HepG2 (cell line): ENCODE data around the gene IGLON5. TPM values are rescaled to one million over a fixed set of nuclear protein-coding genes. Genes with fewer than 3 reads are reported as not detected.

Experiments used
- ATAC-seq: fragments of 200-7000 bp; cut with Tn5 transposase; 3 replicates; pipeline ENCODE4 v1.9.1; 2020; ENCODE audit warnings: mild to moderate bottlenecking, moderate library complexity
- BruUV-seq: library from RNA; stranded (reverse); fragments of 400-500 nt; replicated peaks from 2 replicates; lab custom pipeline; 2021; lab: Mats Ljungman, UMichigan
- CTCF ChIA-PET: fragments of 300-600 bp; formaldehyde crosslinking; extraction: SDS; loops from one replicate; lab custom pipeline; 2021; ENCODE audit warnings: low total read pairs, inconsistent platforms, low intra/inter-chr PET ratio; lab: Yijun Ruan, JAX
- POLR2A ChIA-PET: fragments of 350-600 bp; sonication (Branson Sonifier 250); formaldehyde crosslinking; loops from one replicate; lab custom pipeline; 2020; ENCODE audit warnings: antibody characterized with exemption, inconsistent platforms; lab: Yijun Ruan, JAX
- DNase-seq: peaks from one replicate; pipeline ENCODE4 v3.0.0-alpha.2; 2015; ENCODE audit warnings: low spot score
- FAIRE-seq: peaks from 3 replicates; lab custom pipeline; 2011; peaks lifted over from hg19 to GRCh38; lab: Jason Lieb, UNC
- H2AFZ ChIP-seq: one replicate; pipeline ENCODE4 v1.6.1; 2011; ENCODE audit warnings: low read length, inconsistent platforms
- H3K27ac ChIP-seq: fragments of 300-600 bp; 3 replicates; pipeline ENCODE4 v1.8.0; 2011; ENCODE audit warnings: mixed run types, mild to moderate bottlenecking, mixed read lengths, low read length, inconsistent platforms; ENCODE audit not compliant: insufficient read depth; ENCODE audit errors: extremely low read length
- H3K27me3 ChIP-seq, 2 experiments: fragments of 200-600 bp in 1 of 2; 2 replicates in 1 of 2; 3 replicates in 1 of 2; pipeline versions ENCODE4 v1.6.0 to v1.8.0; 2011; ENCODE audit warnings: low read length in 2 of 2, mild to moderate bottlenecking in 2 of 2, moderate library complexity in 2 of 2, inconsistent platforms in 1 of 2; ENCODE audit not compliant: insufficient read depth in 2 of 2, control insufficient read depth in 1 of 2
- H3K36me3 ChIP-seq, 2 experiments: fragments of 200-600 bp in 1 of 2; replicated peaks in 1 of 2; 2 replicates in 1 of 2; 3 replicates in 1 of 2; pipeline versions ENCODE4 v1.5.1 to v1.8.0; 2011; ENCODE audit warnings: low read length in 2 of 2, inconsistent platforms in 1 of 2; ENCODE audit not compliant: insufficient read depth in 2 of 2, control insufficient read depth in 1 of 2
- H3K4me1 ChIP-seq: 2 replicates; pipeline ENCODE4 v1.5.1; 2012; ENCODE audit warnings: low read length, inconsistent platforms; ENCODE audit not compliant: insufficient read depth
- H3K4me2 ChIP-seq: 2 replicates; pipeline ENCODE4 v1.6.0; 2011; ENCODE audit warnings: low read depth, low read length, inconsistent platforms
- H3K4me3 ChIP-seq, 3 experiments: fragments of 200-600 bp in 1 of 3; sonication (generic), shearing (Covaris generic) in 1 of 3; replicated peaks in 1 of 3; 2 replicates each; pipeline ENCODE4 v1.5.1; 2011 to 2016; ENCODE audit warnings: low read length in 3 of 3, inconsistent platforms in 2 of 3, low read depth in 2 of 3, mild to moderate bottlenecking in 2 of 3, control low read depth in 1 of 3, mixed read lengths in 1 of 3; ENCODE audit not compliant: insufficient read depth in 1 of 3
- H3K79me2 ChIP-seq: one replicate; pipeline ENCODE4 v1.6.1; 2011; ENCODE audit warnings: low read length, inconsistent platforms; ENCODE audit not compliant: insufficient read depth
- H3K9ac ChIP-seq: 2 replicates; pipeline ENCODE4 v1.6.0; 2011; ENCODE audit warnings: mild to moderate bottlenecking, low read depth, low read length, inconsistent platforms; ENCODE audit not compliant: insufficient read depth
- H3K9me3 ChIP-seq: 2 replicates; pipeline ENCODE4 v1.5.1; 2012; ENCODE audit warnings: mild to moderate bottlenecking, low read length
- H4K20me1 ChIP-seq: 2 replicates; pipeline ENCODE4 v1.6.0; 2011; ENCODE audit warnings: inconsistent platforms, mild to moderate bottlenecking, low read length, moderate library complexity; ENCODE audit not compliant: insufficient read depth
- KDM3A ChIP-seq: IDR thresholded peaks from 2 replicates; pipeline ENCODE4 v1.6.1; 2018; ENCODE audit warnings: low read depth, missing compliant biosample characterization
- KLF9 ChIP-seq: IDR thresholded peaks from 2 replicates; pipeline ENCODE4 v1.6.1; 2016; ENCODE audit warnings: low read depth
- MAFK ChIP-seq, 2 experiments: IDR thresholded peaks in 1 of 2; conservative IDR thresholded peaks in 1 of 2; 2 replicates each; pipeline ENCODE4 v1.6.1; 2011; ENCODE audit warnings: improper control_type of control experiment in 2 of 2, low read length in 2 of 2
- NR3C1 ChIP-seq: sonication (generic); formaldehyde crosslinking; IDR thresholded peaks from 2 replicates; pipeline ENCODE4 v1.4.0; 2020; ENCODE audit warnings: missing genetic modification reagents
- PAWR ChIP-seq: sonication (generic); formaldehyde crosslinking; IDR thresholded peaks from 2 replicates; pipeline ENCODE4 v1.4.0; 2020; ENCODE audit warnings: missing genetic modification reagents, mild to moderate bottlenecking, borderline replicate concordance
- SAP130 ChIP-seq: IDR thresholded peaks from 2 replicates; pipeline ENCODE4 v1.6.1; 2016; ENCODE audit warnings: low read depth
- TRIM24 ChIP-seq: sonication (generic); formaldehyde crosslinking; IDR thresholded peaks from 2 replicates; pipeline ENCODE4 v1.8.0; 2022; ENCODE audit warnings: mild to moderate bottlenecking, missing genetic modification reagents
- ZNF569 ChIP-seq: sonication (generic); formaldehyde crosslinking; IDR thresholded peaks from 2 replicates; pipeline ENCODE4 v1.5.0; 2020; ENCODE audit warnings: mild to moderate bottlenecking, missing genetic modification reagents, moderate library complexity, borderline replicate concordance
- ZNF598 ChIP-seq: sonication (generic); formaldehyde crosslinking; IDR thresholded peaks from 2 replicates; pipeline ENCODE4 v1.5.1; 2020; ENCODE audit warnings: mild to moderate bottlenecking, missing genetic modification reagents, borderline replicate concordance
- ZSCAN21 ChIP-seq: sonication (generic); formaldehyde crosslinking; IDR thresholded peaks from 2 replicates; pipeline ENCODE4 v1.8.0; 2022; ENCODE audit warnings: mild to moderate bottlenecking, missing genetic modification reagents, moderate library complexity, borderline replicate concordance
- WGBS: methylation state at CpG from one replicate; pipeline ENCODE4 v1.1.6; 2017; ENCODE audit warnings: low lambda C conversion rate; 5-methylcytosine and 5-hydroxymethylcytosine counted together
- in situ Hi-C: cut with HindIII; loops from 2 replicates; pipeline ENCODE4 v1.10.0; 2017; ENCODE audit warnings: low pct_unique_long_range_greater_than_20kb; ENCODE audit not compliant: extremely low pct_ligation_motif_present
- intact Hi-C: fragments of 100-400 bp; cut with micrococcal nuclease; formaldehyde crosslinking; loops from one replicate; pipeline ENCODE4 v1.10.0; 2022; ENCODE audit not compliant: unreplicated experiment
- polyA plus RNA-seq, 8 experiments: library from polyadenylated mRNA; depleted of rRNA in 3 of 8; stranded (reverse) in 7 of 8; unstranded in 1 of 8; fragments of >200 nt; fragmentation: Illumina TruSeq in 4 of 8; extraction: Trizol in 4 of 8; gene quantifications; 2 replicates each; pipeline versions ENCODE4 v1.2.1 to v1.2.3, GENCODE V29; 2011 to 2016; ENCODE audit warnings: low read depth in 4 of 8, missing spikeins in 1 of 8, mixed read lengths in 1 of 8; ENCODE audit not compliant: insufficient read depth in 1 of 8
- total RNA-seq, 5 experiments: library from RNA; depleted of rRNA; stranded (reverse); fragments of >200 nt; fragmentation: Illumina TruSeq; extraction: Trizol; gene quantifications; 2 replicates each; pipeline ENCODE4 v1.2.3, GENCODE V29; 2016; ENCODE audit warnings: low read depth in 1 of 5
- TF ChIP-seq, protein P1 (sequence below): sonication (generic); formaldehyde crosslinking; IDR thresholded peaks from 2 replicates; pipeline ENCODE4 v1.4.0; 2020; ENCODE audit warnings: missing genetic modification reagents
- TF ChIP-seq, protein P2 (sequence below): sonication (generic); formaldehyde crosslinking; IDR thresholded peaks from 2 replicates; pipeline ENCODE4 v1.5.0; 2020; ENCODE audit warnings: mild to moderate bottlenecking, missing genetic modification reagents
- TF ChIP-seq, protein P3 (sequence below): sonication (generic); formaldehyde crosslinking; IDR thresholded peaks from 2 replicates; pipeline ENCODE4 v1.4.0; 2020; ENCODE audit warnings: missing genetic modification reagents

Gene IGLON5
- total and polyA plus RNA-seq, 2 of the 13 experiments (the other 11 are each of a cell fraction or from before 2014, with no cell fraction given): 0.04 to 5.7 TPM

DNA sequence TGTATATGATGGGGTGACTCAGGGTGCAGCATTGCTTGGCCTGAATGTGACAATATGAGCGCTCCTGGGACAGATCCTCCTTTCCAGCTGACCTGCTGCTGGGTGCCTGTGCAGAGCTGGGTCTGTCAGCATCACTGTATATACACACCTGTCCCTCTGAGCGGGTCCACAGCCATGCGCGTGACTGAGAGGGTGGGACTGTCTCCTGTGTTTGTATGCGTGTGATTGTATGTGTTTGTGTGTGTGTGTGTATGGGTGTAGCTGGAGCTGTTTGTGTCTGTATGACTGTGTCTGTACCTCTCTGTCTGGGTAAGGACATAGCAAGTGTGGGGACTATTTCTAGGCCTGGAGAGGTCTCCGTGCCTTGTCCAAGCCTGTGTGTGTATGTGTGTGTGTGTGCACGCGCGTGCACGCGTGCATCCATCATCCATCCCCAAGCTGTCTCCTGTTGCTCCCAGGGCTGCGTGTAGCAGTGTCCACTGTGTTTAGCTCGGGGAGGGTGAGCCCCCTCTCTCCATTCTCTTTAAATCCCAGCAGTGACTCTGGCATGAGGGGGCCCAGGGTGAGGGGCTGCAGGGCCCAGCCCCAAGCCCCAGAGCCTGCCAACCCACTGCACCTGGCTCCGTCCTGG is 8.3 kb downstream of the IGLON5 start:
- H3K4me1 ChIP-seq: peaks cover 18% of the 10 kb centered on the region
- H3K9ac ChIP-seq: no peak overlapping the region
- CTCF ChIA-PET: no interaction called here
- H3K4me2 ChIP-seq: no peak overlapping the region
- no TSS peak for BruUV-seq
- in situ Hi-C loops (no loop called here), intact Hi-C loops (no loop called here)
- TF ChIP-seq KDM3A (CRISPR knock-in tag): no peak
- TF ChIP-seq SAP130 (CRISPR knock-in tag): no peak
- no peak for TF ChIP-seq ZSCAN21
- TF ChIP-seq ZNF598 (CRISPR knock-in tag): no peak
- no peak for TF ChIP-seq ZNF569 (CRISPR knock-in tag)
- TF ChIP-seq, protein P1, sequence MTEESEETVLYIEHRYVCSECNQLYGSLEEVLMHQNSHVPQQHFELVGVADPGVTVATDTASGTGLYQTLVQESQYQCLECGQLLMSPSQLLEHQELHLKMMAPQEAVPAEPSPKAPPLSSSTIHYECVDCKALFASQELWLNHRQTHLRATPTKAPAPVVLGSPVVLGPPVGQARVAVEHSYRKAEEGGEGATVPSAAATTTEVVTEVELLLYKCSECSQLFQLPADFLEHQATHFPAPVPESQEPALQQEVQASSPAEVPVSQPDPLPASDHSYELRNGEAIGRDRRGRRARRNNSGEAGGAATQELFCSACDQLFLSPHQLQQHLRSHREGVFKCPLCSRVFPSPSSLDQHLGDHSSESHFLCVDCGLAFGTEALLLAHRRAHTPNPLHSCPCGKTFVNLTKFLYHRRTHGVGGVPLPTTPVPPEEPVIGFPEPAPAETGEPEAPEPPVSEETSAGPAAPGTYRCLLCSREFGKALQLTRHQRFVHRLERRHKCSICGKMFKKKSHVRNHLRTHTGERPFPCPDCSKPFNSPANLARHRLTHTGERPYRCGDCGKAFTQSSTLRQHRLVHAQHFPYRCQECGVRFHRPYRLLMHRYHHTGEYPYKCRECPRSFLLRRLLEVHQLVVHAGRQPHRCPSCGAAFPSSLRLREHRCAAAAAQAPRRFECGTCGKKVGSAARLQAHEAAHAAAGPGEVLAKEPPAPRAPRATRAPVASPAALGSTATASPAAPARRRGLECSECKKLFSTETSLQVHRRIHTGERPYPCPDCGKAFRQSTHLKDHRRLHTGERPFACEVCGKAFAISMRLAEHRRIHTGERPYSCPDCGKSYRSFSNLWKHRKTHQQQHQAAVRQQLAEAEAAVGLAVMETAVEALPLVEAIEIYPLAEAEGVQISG (CRISPR knock-in tag): no peak
- no peak for TF ChIP-seq PAWR
- no peak for TF ChIP-seq MAFK (conservative IDR thresholded peaks at IDR 0.05 in 1 of 2, IDR thresholded peaks at IDR 0.05 in 1 of 2; ENCODE audit: low read length in 2 of 2)
- no peak for TF ChIP-seq KLF9 (CRISPR knock-in tag)
- TF ChIP-seq, protein P2, sequence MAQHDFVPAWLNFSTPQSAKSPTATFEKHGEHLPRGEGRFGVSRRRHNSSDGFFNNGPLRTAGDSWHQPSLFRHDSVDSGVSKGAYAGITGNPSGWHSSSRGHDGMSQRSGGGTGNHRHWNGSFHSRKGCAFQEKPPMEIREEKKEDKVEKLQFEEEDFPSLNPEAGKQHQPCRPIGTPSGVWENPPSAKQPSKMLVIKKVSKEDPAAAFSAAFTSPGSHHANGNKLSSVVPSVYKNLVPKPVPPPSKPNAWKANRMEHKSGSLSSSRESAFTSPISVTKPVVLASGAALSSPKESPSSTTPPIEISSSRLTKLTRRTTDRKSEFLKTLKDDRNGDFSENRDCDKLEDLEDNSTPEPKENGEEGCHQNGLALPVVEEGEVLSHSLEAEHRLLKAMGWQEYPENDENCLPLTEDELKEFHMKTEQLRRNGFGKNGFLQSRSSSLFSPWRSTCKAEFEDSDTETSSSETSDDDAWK (CRISPR knock-in tag): no peak
- no peak for TF ChIP-seq TRIM24 (CRISPR knock-in tag)
- no peak for TF ChIP-seq NR3C1 (CRISPR knock-in tag)
- TF ChIP-seq, protein P3, sequence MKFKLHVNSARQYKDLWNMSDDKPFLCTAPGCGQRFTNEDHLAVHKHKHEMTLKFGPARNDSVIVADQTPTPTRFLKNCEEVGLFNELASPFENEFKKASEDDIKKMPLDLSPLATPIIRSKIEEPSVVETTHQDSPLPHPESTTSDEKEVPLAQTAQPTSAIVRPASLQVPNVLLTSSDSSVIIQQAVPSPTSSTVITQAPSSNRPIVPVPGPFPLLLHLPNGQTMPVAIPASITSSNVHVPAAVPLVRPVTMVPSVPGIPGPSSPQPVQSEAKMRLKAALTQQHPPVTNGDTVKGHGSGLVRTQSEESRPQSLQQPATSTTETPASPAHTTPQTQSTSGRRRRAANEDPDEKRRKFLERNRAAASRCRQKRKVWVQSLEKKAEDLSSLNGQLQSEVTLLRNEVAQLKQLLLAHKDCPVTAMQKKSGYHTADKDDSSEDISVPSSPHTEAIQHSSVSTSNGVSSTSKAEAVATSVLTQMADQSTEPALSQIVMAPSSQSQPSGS (CRISPR knock-in tag): no peak
- FAIRE-seq: no peak
- WGBS: 29% methylated on average over 8 of the region's 14 CpGs
- no peak; the same call in 2 of the 3 replicates for ATAC-seq
- H3K27ac ChIP-seq: no peak overlapping the region
- H3K9me3 ChIP-seq: no peaks in the 10 kb centered on the region
- H3K27me3 ChIP-seq: peaks cover 3 to 32% of the 10 kb centered on the region in 2 experiments; a peak in 4 of 5 replicates
- H3K79me2 ChIP-seq: no peaks in the 10 kb centered on the region
- no peak overlapping the region for H3K4me3 ChIP-seq
- no peaks in the 10 kb centered on the region for H3K36me3 ChIP-seq
- H4K20me1 ChIP-seq: no peaks in the 10 kb centered on the region
- no peak overlapping the region for H2AFZ ChIP-seq
- no peak for DNase-seq
- POLR2A ChIA-PET: interaction anchor here (1.2 kb wide), 1 partner anchor 20 kb away, joined by 5 read pairs; no protein-coding TSS in a partner anchor
